Neural crest cell (in vitro differentiated cells): ENCODE data around the gene GFOD1. TPM values are rescaled to one million over a fixed set of nuclear protein-coding genes. Genes with fewer than 3 reads are reported as not detected.
A peak's percentile ranks its signal among the peaks of the same experiment; 100 is the strongest.

Source experiments
- DNase-seq: peaks from one replicate; pipeline ENCODE4 v3.0.0; 2021; ENCODE audit warnings: low read depth, mixed read lengths, low spot score
- H3K27ac Mint-ChIP-seq: one replicate; pipeline ENCODE4 v1.8.0; 2021; ENCODE audit warnings: mild to moderate bottlenecking, mixed read lengths; ENCODE audit not compliant: unreplicated experiment
- H3K27me3 Mint-ChIP-seq: 2 replicates; pipeline ENCODE4 v1.8.0; 2021; ENCODE audit warnings: low read depth, mild to moderate bottlenecking, mixed read lengths
- H3K36me3 Mint-ChIP-seq: 2 replicates; pipeline ENCODE4 v1.8.0; 2021; ENCODE audit warnings: low read depth, mild to moderate bottlenecking, mixed read lengths
- H3K4me1 Mint-ChIP-seq: 2 replicates; pipeline ENCODE4 v1.8.0; 2021; ENCODE audit warnings: mixed read lengths
- H3K4me3 Mint-ChIP-seq: one replicate; pipeline ENCODE4 v1.8.0; 2021; ENCODE audit warnings: mild to moderate bottlenecking, mixed read lengths
- H3K9me3 Mint-ChIP-seq: 2 replicates; pipeline ENCODE4 v1.8.0; 2021; ENCODE audit warnings: mixed read lengths
- total RNA-seq: library from RNA; stranded (reverse); gene quantifications from 2 replicates; pipeline ENCODE4 v1.2.1, GENCODE V29; 2021
- TF ChIP-seq, protein P1 (sequence below): fragments of 200-600 bp; sonication (generic); conservative IDR thresholded peaks from 2 replicates; pipeline ENCODE4 v1.5.0; 2021; ENCODE audit warnings: antibody characterized with exemption, mild to moderate bottlenecking

The GFOD1 gene
- total RNA-seq, 1 donor from 2014 or later: 2.2 TPM

DNA sequence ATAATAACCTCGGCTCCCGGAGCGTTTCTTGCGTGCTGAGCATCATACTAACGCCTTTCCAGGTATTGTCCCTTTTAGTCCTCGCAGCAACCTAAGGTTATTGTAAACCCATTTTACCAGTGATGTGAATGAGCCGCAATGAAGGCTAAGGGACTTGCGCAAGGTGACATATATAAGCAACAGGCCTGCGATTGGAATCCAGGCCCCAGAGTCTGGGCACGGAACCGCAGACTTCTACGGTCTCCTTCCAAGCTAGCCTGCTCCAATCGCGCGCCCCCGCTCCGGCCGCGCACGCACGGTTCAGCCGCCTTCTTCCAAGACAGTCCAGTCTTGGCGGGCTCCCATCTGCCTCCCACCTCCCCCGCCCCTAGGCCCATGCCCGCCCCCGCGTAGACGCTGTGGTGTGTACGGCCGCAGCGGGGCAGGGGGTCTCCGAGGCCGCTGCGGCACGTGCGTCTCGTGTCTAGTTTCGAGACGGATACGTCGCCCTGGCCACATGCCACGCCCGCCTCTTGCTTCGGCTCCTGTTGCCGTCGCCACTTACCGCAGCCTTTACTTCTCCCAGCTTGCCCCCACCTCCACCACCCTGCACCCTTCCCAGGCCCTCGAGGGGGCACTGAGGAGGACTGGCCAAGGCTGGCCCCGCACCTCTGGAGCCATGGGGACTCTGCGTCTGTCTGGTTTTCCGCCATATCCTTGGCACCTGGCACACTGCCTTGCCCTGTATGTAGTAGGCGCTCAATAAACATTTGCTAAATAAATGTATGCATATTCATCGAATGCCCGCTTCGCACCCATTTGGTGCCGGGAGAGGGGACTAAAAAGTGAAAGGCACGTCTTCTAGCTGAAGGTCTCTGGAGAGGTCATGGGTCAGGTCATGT is 855 bp upstream of the GFOD1 start:
- TF ChIP-seq, protein P1, sequence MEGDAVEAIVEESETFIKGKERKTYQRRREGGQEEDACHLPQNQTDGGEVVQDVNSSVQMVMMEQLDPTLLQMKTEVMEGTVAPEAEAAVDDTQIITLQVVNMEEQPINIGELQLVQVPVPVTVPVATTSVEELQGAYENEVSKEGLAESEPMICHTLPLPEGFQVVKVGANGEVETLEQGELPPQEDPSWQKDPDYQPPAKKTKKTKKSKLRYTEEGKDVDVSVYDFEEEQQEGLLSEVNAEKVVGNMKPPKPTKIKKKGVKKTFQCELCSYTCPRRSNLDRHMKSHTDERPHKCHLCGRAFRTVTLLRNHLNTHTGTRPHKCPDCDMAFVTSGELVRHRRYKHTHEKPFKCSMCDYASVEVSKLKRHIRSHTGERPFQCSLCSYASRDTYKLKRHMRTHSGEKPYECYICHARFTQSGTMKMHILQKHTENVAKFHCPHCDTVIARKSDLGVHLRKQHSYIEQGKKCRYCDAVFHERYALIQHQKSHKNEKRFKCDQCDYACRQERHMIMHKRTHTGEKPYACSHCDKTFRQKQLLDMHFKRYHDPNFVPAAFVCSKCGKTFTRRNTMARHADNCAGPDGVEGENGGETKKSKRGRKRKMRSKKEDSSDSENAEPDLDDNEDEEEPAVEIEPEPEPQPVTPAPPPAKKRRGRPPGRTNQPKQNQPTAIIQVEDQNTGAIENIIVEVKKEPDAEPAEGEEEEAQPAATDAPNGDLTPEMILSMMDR: no peak
- Mint-ChIP-seq H3K27me3 (peaks cover 50% of the 10 kb centered on the region), H3K9me3 (no peaks in the 10 kb centered on the region), H3K4me3 (peak overlapping the region; percentile 90), H3K4me1 (peaks cover 30% of the 10 kb centered on the region), H3K36me3 (no peaks in the 10 kb centered on the region), H3K27ac (no peak overlapping the region)
- DNase-seq: peak; percentile 11

DNA sequence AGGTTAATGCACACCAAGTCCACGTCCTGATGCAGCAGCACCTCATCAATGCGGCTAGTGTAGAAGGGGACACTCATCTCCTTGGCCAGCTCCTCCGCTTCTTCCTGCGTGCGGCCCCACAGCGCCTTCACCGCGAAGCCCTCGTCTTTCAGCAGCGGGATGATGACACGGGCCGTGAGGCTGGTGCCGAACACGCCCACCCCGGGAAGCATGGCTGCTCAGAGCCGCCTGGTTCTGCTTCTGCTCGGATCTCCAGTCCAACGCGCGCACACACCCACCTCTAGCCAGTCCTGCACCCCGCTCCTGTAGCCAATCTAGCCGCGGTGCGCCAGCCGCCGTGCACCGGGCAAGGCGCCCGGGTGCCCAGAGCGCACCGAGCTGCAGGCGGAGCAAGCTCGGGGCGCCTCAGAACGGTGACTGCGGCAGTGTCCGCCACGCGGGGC is 700 bp downstream of the GFOD1 start:
- H3K4me1 Mint-ChIP-seq: peaks cover 30% of the 10 kb centered on the region

DNA sequence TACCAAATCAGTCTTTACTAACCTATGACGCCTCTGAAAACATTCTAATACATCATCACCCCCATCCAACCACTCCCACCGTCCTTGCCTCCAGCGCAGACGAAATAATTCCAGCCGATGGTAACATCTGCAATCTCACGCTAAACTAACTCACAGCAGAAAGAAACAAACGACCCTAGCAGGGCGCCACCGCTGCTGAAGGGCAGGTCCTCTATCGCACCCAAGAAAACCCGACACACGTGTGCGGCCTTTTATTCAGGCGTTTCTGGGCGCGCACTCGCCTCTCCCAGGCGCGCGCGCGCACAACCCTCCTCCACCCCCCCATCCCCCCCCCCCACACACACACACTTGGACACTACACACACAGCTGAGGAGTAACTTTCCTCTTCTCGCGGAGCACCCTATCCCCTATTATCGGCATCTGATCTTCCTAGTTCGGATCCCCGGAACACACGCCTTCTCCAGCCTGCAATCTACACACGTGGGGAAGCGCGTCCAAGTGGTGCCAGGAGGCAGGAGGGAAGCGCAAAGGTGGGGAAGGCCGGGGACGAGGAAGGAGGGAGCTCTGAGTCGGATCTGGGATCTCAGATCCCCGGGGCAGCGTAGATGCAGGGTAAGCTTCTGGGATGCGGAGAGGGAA is 1.4 kb downstream of the GFOD1 start:
- DNase-seq: peak; percentile 6
- TF ChIP-seq, protein P1: no peak
- H3K27ac Mint-ChIP-seq: no peak overlapping the region

More for the DNA sequence above, 700 bp downstream of the GFOD1 start:
- peak; percentile 27 for DNase-seq
- Mint-ChIP-seq H3K9me3 (no peaks in the 10 kb centered on the region), H3K27ac (no peak overlapping the region), H3K27me3 (peaks cover 52% of the 10 kb centered on the region), H3K4me3 (peak overlapping the region; percentile 85), H3K36me3 (no peaks in the 10 kb centered on the region)
- TF ChIP-seq, protein P1: no peak

DNA sequence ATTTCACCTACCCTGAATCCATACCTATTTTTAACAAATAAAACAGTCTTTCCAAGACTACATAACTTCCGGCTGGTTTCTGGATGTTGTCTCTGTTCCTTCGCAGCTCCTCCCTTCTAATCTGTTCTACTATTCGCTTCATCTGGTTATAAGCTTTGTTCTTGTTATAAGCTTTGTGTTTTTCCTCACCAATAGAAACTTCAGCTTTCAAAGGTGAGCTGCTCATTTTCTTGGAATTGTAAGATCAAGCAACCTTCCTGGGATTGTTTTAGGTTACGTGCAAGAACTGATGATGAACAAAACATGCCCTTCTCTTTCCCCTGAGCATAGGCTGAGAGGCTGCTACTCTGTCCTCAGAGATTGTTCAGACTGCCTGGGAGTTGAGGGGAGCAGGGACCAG is 2.1 kb downstream of the GFOD1 start:
- Mint-ChIP-seq H3K9me3 (no peaks in the 10 kb centered on the region), H3K27me3 (peaks cover 52% of the 10 kb centered on the region), H3K36me3 (no peaks in the 10 kb centered on the region), H3K4me1 (peaks cover 30% of the 10 kb centered on the region), H3K27ac (no peak overlapping the region), H3K4me3 (peak overlapping the region; percentile 85)
- DNase-seq: no peak
- TF ChIP-seq, protein P1: no peak

More for the DNA sequence above, 1.4 kb downstream of the GFOD1 start:
- H3K9me3 Mint-ChIP-seq: no peaks in the 10 kb centered on the region
- H3K36me3 Mint-ChIP-seq: no peaks in the 10 kb centered on the region
- peaks cover 52% of the 10 kb centered on the region for H3K27me3 Mint-ChIP-seq
- peak overlapping the region; percentile 85 for H3K4me3 Mint-ChIP-seq
- peaks cover 30% of the 10 kb centered on the region for H3K4me1 Mint-ChIP-seq

DNA sequence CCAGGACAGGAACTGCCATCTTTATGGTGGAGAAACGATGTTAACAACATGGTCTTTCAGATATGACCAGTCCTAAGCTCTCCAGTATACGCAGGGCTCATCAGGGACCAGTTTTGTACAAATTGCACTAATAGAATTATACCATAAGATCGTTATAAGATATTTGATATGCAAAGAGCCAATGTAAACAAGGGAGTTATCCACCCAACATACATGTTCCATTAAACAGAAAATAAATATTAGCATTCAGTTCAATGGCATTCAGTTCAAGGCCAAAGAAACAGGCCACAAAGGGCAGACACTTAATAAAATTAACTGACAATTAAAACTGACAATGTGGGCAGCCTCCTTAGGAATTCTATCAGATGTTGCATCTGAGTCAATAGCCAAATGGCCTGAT is 2.6 kb downstream of the GFOD1 start:
- Mint-ChIP-seq H3K27me3 (peaks cover 52% of the 10 kb centered on the region), H3K4me1 (peaks cover 30% of the 10 kb centered on the region), H3K27ac (no peak overlapping the region), H3K9me3 (no peaks in the 10 kb centered on the region), H3K36me3 (no peaks in the 10 kb centered on the region), H3K4me3 (peak overlapping the region; percentile 85)
- no peak for DNase-seq
- TF ChIP-seq, protein P1: no peak
